IMR-90 (cell line): Measurements from ENCODE around the gene ITPK1. TPM values are rescaled to one million over a fixed set of nuclear protein-coding genes. Genes with fewer than 3 reads are reported as not detected.

ENCODE experiments used
- ATAC-seq: fragments of 200-7000 bp; cut with Tn5 transposase; 2 replicates; pipeline ENCODE4 v1.9.1; 2020; ENCODE audit warnings: low read depth, mild to moderate bottlenecking, moderate library complexity
- BruUV-seq: library from RNA; stranded (reverse); fragments of 400-500 nt; replicated peaks from 2 replicates; lab custom pipeline; 2021; lab: Mats Ljungman, UMichigan
- CTCF ChIA-PET: fragments of 300-600 bp; formaldehyde crosslinking; extraction: SDS; loops from one replicate; lab custom pipeline; 2021; ENCODE audit warnings: antibody characterized with exemption; lab: Yijun Ruan, JAX
- POLR2A ChIA-PET: fragments of 300-600 bp; sonication (Branson Sonifier 250); formaldehyde crosslinking; loops from one replicate; lab custom pipeline; 2022; ENCODE audit warnings: antibody characterized with exemption; ENCODE audit not compliant: unreplicated experiment; lab: Charles Lee
- DNase-seq: peaks from one replicate; pipeline ENCODE4 v3.0.0; 2013
- H2AFZ ChIP-seq: replicated peaks from 2 replicates; pipeline ENCODE3; 2013; ENCODE audit warnings: low read length, mild to moderate bottlenecking; ENCODE audit not compliant: poor library complexity
- H2AK5ac ChIP-seq: 2 replicates; pipeline ENCODE4 v1.6.1; 2013; ENCODE audit warnings: low read depth, low read length, inconsistent platforms
- H2AK9ac ChIP-seq: replicated peaks from 2 replicates; pipeline ENCODE3; 2013; ENCODE audit warnings: mild to moderate bottlenecking, low read depth, low read length, moderate library complexity; ENCODE audit not compliant: poor library complexity
- H2BK120ac ChIP-seq: 2 replicates; pipeline ENCODE4 v1.6.1; 2013; ENCODE audit warnings: low read depth, low read length, inconsistent platforms
- H2BK15ac ChIP-seq: 3 replicates; pipeline ENCODE4 v1.6.1; 2013; ENCODE audit warnings: low read depth, low read length, inconsistent platforms
- H2BK20ac ChIP-seq: 2 replicates; pipeline ENCODE4 v1.6.1; 2013; ENCODE audit warnings: low read depth, mild to moderate bottlenecking, inconsistent platforms, low read length, moderate library complexity
- H2BK5ac ChIP-seq: 2 replicates; pipeline ENCODE4 v1.6.1; 2013; ENCODE audit warnings: mild to moderate bottlenecking, low read depth, low read length, inconsistent platforms; ENCODE audit not compliant: poor library complexity, severe bottlenecking
- H3K14ac ChIP-seq: replicated peaks from 2 replicates; pipeline ENCODE4 v1.6.1; 2013; ENCODE audit warnings: low read depth, low read length, inconsistent platforms
- H3K18ac ChIP-seq: 2 replicates; pipeline ENCODE4 v1.6.1; 2013; ENCODE audit warnings: low read depth, low read length, control low read depth
- H3K23ac ChIP-seq: 2 replicates; pipeline ENCODE4 v1.6.1; 2013; ENCODE audit warnings: low read depth, low read length, inconsistent platforms
- H3K27ac ChIP-seq: 2 replicates; pipeline ENCODE4 v1.5.1; 2013; ENCODE audit warnings: mild to moderate bottlenecking, control low read depth, low read length; ENCODE audit not compliant: insufficient read depth
- H3K27me3 ChIP-seq: 2 replicates; pipeline ENCODE4 v1.6.1; 2013; ENCODE audit warnings: low read length; ENCODE audit not compliant: control insufficient read depth, insufficient read depth
- H3K36me3 ChIP-seq: 2 replicates; pipeline ENCODE4 v1.6.1; 2013; ENCODE audit warnings: low read length, mixed read lengths; ENCODE audit not compliant: control insufficient read depth, insufficient read depth
- H3K4ac ChIP-seq: 2 replicates; pipeline ENCODE4 v1.6.1; 2013; ENCODE audit warnings: low read depth, low read length, inconsistent platforms
- H3K4me1 ChIP-seq: 2 replicates; pipeline ENCODE4 v1.6.1; 2013; ENCODE audit warnings: low read length, mixed read lengths; ENCODE audit not compliant: control insufficient read depth, insufficient read depth
- H3K4me2 ChIP-seq: 2 replicates; pipeline ENCODE4 v1.6.1; 2013; ENCODE audit warnings: low read depth, mild to moderate bottlenecking, control low read depth, low read length, moderate library complexity
- H3K4me3 ChIP-seq: 2 replicates; pipeline ENCODE4 v1.5.1; 2013; ENCODE audit warnings: low read depth, mild to moderate bottlenecking, control low read depth, low read length, moderate library complexity; ENCODE audit not compliant: insufficient read depth
- H3K56ac ChIP-seq: 2 replicates; pipeline ENCODE4 v1.6.1; 2013; ENCODE audit warnings: low read length, inconsistent platforms; ENCODE audit not compliant: insufficient read depth; ENCODE audit errors: extremely low read depth
- H3K79me1 ChIP-seq, 2 experiments: 2 replicates each; pipeline ENCODE4 v1.6.1; 2013; ENCODE audit warnings: low read length in 2 of 2, inconsistent platforms in 1 of 2, low read depth in 1 of 2
- H3K9ac ChIP-seq: 2 replicates; pipeline ENCODE4 v1.6.1; 2013; ENCODE audit warnings: low read depth, low read length, control low read depth
- H3K9me1 ChIP-seq: 2 replicates; pipeline ENCODE4 v1.6.1; 2013; ENCODE audit warnings: low read length, inconsistent platforms; ENCODE audit not compliant: insufficient read depth
- H3K9me3 ChIP-seq: 2 replicates; pipeline ENCODE4 v1.6.1; 2013; ENCODE audit warnings: low read length; ENCODE audit not compliant: control insufficient read depth, insufficient read depth
- H4K20me1 ChIP-seq: 2 replicates; pipeline ENCODE4 v1.6.1; 2013; ENCODE audit warnings: low read length, inconsistent platforms; ENCODE audit not compliant: insufficient read depth
- H4K5ac ChIP-seq: 2 replicates; pipeline ENCODE4 v1.6.1; 2013; ENCODE audit warnings: mild to moderate bottlenecking, low read depth, low read length, control low read depth
- H4K8ac ChIP-seq, 2 experiments: 2 replicates each; pipeline ENCODE4 v1.6.1; 2013; ENCODE audit warnings: low read depth in 2 of 2, low read length in 2 of 2, control low read depth in 1 of 2, inconsistent platforms in 1 of 2
- H4K91ac ChIP-seq: 2 replicates; pipeline ENCODE4 v1.6.1; 2013; ENCODE audit warnings: low read depth, low read length, inconsistent platforms; ENCODE audit not compliant: insufficient read depth
- BHLHE40 ChIP-seq: fragments of 150-350 bp; IDR thresholded peaks from 2 replicates; pipeline ENCODE4 v1.6.1; 2016; ENCODE audit warnings: mild to moderate bottlenecking, low read depth, low read length
- CEBPB ChIP-seq: IDR thresholded peaks from 2 replicates; pipeline ENCODE4 v1.6.1; 2012; ENCODE audit warnings: low read depth, low read length, improper control_type of control experiment
- CHD1 ChIP-seq: IDR thresholded peaks from 2 replicates; pipeline ENCODE4 v1.6.1; 2012; ENCODE audit warnings: low read depth, low read length, improper control_type of control experiment
- CTCF ChIP-seq: conservative IDR thresholded peaks from 2 replicates; pipeline ENCODE4 v1.5.1; 2012; ENCODE audit warnings: mild to moderate bottlenecking, low read depth, low read length, improper control_type of control experiment
- ELK1 ChIP-seq: fragments of 150-350 bp; IDR thresholded peaks from 2 replicates; pipeline ENCODE4 v1.6.1; 2016; ENCODE audit warnings: low read depth, mild to moderate bottlenecking, low read length, moderate library complexity, borderline replicate concordance
- FOS ChIP-seq: fragments of 150-350 bp; IDR thresholded peaks from 2 replicates; pipeline ENCODE4 v1.6.1; 2016; ENCODE audit warnings: low read depth, low read length
- MAFK ChIP-seq: IDR thresholded peaks from 2 replicates; pipeline ENCODE4 v1.6.1; 2012; ENCODE audit warnings: low read depth, low read length, improper control_type of control experiment
- MAZ ChIP-seq: IDR thresholded peaks from 2 replicates; pipeline ENCODE4 v1.6.1; 2012; ENCODE audit warnings: low read depth, mild to moderate bottlenecking, low read length, improper control_type of control experiment, moderate library complexity, borderline replicate concordance
- MXI1 ChIP-seq: IDR thresholded peaks from 2 replicates; pipeline ENCODE4 v1.6.1; 2012; ENCODE audit warnings: low read depth, mild to moderate bottlenecking, low read length, moderate library complexity, borderline replicate concordance
- NFE2L2 ChIP-seq: fragments of 150-350 bp; IDR thresholded peaks from 2 replicates; pipeline ENCODE4 v1.6.1; 2016; ENCODE audit warnings: low read depth, mild to moderate bottlenecking, low read length
- POLR2A ChIP-seq: IDR thresholded peaks from 2 replicates; pipeline ENCODE4 v1.6.1; 2012; ENCODE audit warnings: mild to moderate bottlenecking, low read depth, low read length
- RAD21 ChIP-seq: IDR thresholded peaks from 2 replicates; pipeline ENCODE4 v1.6.1; 2012; ENCODE audit warnings: low read length, improper control_type of control experiment
- RCOR1 ChIP-seq: IDR thresholded peaks from 2 replicates; pipeline ENCODE4 v1.6.1; 2012; ENCODE audit warnings: mild to moderate bottlenecking, low read length, improper control_type of control experiment; ENCODE audit not compliant: insufficient replicate concordance
- RFX5 ChIP-seq: IDR thresholded peaks from 2 replicates; pipeline ENCODE4 v1.8.0; 2012; ENCODE audit warnings: low read depth, mild to moderate bottlenecking, low read length, moderate library complexity
- SMC3 ChIP-seq: fragments of 150-350 bp; IDR thresholded peaks from 2 replicates; pipeline ENCODE4 v1.6.1; 2016; ENCODE audit warnings: low read depth, mild to moderate bottlenecking, antibody characterized with exemption, low read length, moderate library complexity
- WGBS, 2 experiments: methylation state at CpG; one replicate each; pipeline versions ENCODE4 v1.1.5 to v1.1.7; 2013; ENCODE audit warnings: missing lambda C conversion rate in 2 of 2; ENCODE audit not compliant: insufficient read length in 1 of 2; ENCODE audit errors: extremely low coverage in 2 of 2; 5-methylcytosine and 5-hydroxymethylcytosine counted together
- dilution Hi-C: fragments of 300-500 bp; cut with HindIII; formaldehyde crosslinking; loops from one replicate; pipeline ENCODE4 v1.14.3; 2018; ENCODE audit warnings: low sequenced_read_pairs; ENCODE audit not compliant: unreplicated experiment
- in situ Hi-C: fragments of 300-500 bp; cut with MboI; formaldehyde crosslinking; loops from 3 replicates; pipeline ENCODE4 v1.14.3; 2019; ENCODE audit warnings: low sequenced_read_pairs, inconsistent platforms, mixed read lengths
- intact Hi-C: fragments of 100-400 bp; cut with micrococcal nuclease; formaldehyde crosslinking; loops from 2 replicates; pipeline ENCODE4 v1.10.0; 2022
- polyA plus RNA-seq, 3 experiments: library from polyadenylated mRNA; depleted of rRNA; stranded (reverse); fragments of >200 nt; gene quantifications; 2 replicates each; pipeline ENCODE4 v1.2.3, GENCODE V29; 2012; ENCODE audit warnings: low replicate concordance in 1 of 3
- total RNA-seq: library from RNA; depleted of rRNA; stranded (reverse); fragments of >200 nt; gene quantifications from 2 replicates; pipeline ENCODE4 v1.2.3, GENCODE V29; 2012
- TF ChIP-seq, protein P1 (sequence below): fragments of 150-350 bp; IDR thresholded peaks from 2 replicates; pipeline ENCODE4 v1.6.1; 2017; ENCODE audit warnings: mild to moderate bottlenecking, antibody characterized with exemption, low read length, low read depth

The ITPK1 gene
- total and polyA plus RNA-seq, 2 of the 4 experiments (the other 2 are of a cell fraction) = 21.7 to 26.9 TPM

- Histone ChIP-seq H3K36me3 (no peaks in the 10 kb centered on the region), H3K27ac (no peak overlapping the region), H4K20me1 (peaks cover 7% of the 10 kb centered on the region), H3K27me3 (no peaks in the 10 kb centered on the region), H3K9me3 (no peaks in the 10 kb centered on the region), H3K4me1 (peaks cover 6% of the 10 kb centered on the region), H3K4me3 (no peak overlapping the region), H3K79me1 (peaks cover 0 to 6% of the 10 kb centered on the region in 2 experiments; a peak in 1 of 4 replicates), H3K14ac (no peak overlapping the region), H2BK20ac (no peak overlapping the region), H3K4ac (no peak overlapping the region), H3K4me2 (no peak overlapping the region), H3K9me1 (no peaks in the 10 kb centered on the region; the same call in 1 of the 2 replicates), H2BK5ac (no peak overlapping the region), H3K9ac (no peak overlapping the region), H2AK5ac (no peak overlapping the region), H2AFZ (no peak overlapping the region), H2AK9ac (no peak overlapping the region), H3K56ac (no peak overlapping the region), H4K8ac (no peak overlapping the region), H4K5ac (no peak overlapping the region), H2BK120ac (no peak overlapping the region), H2BK15ac (no peak overlapping the region), H3K18ac (no peak overlapping the region), H3K23ac (no peak overlapping the region), H4K91ac (no peak overlapping the region)
- DNase-seq (no peak), ATAC-seq (no peak)
- CTCF ChIA-PET = no interaction called here
- no TSS peak for BruUV-seq
- intact Hi-C loops = no loop called here
- TF ChIP-seq FOS (no peak), POLR2A (no peak), SMC3 (no peak), MAZ (no peak), RFX5 (no peak), NFE2L2 (no peak), ELK1 (no peak), BHLHE40 (no peak), MXI1 (no peak), CTCF (no peak), MAFK (no peak), CEBPB (no peak), RCOR1 (no peak), RAD21 (no peak), CHD1 (no peak)
- TF ChIP-seq, protein P1, sequence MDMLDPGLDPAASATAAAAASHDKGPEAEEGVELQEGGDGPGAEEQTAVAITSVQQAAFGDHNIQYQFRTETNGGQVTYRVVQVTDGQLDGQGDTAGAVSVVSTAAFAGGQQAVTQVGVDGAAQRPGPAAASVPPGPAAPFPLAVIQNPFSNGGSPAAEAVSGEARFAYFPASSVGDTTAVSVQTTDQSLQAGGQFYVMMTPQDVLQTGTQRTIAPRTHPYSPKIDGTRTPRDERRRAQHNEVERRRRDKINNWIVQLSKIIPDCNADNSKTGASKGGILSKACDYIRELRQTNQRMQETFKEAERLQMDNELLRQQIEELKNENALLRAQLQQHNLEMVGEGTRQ = no peak
- in situ Hi-C loops = no loop called here
- no CpG with 5 or more reads among the region's 7 CpGs for WGBS, 2 experiments
- dilution Hi-C loops = no loop called here
- POLR2A ChIA-PET = no interaction called here
Observed at GRCh38 chr14:93100570-93100969, 15.2 kb downstream of the ITPK1 start.
